Mesendoderm (in vitro differentiated cells): ENCODE data around the gene PTPN21.

ENCODE experiments used
- DNase-seq: peaks from one replicate; pipeline ENCODE4 v3.0.0; 2013
- H2AK5ac ChIP-seq: 2 replicates; pipeline ENCODE4 v1.6.1; 2013; ENCODE audit warnings: low read length, inconsistent platforms
- H2BK120ac ChIP-seq: 2 replicates; pipeline ENCODE4 v1.6.1; 2013; ENCODE audit warnings: low read depth, mild to moderate bottlenecking, low read length, moderate library complexity, mixed read lengths
- H2BK15ac ChIP-seq: replicated peaks from 2 replicates; pipeline ENCODE4 v1.6.1; 2013; ENCODE audit warnings: low read depth, mild to moderate bottlenecking, moderate library complexity
- H2BK5ac ChIP-seq: 2 replicates; pipeline ENCODE4 v1.6.1; 2013; ENCODE audit warnings: low read length, inconsistent platforms
- H3K18ac ChIP-seq: 2 replicates; pipeline ENCODE4 v1.6.1; 2013; ENCODE audit warnings: mild to moderate bottlenecking, low read length, mixed read lengths
- H3K23ac ChIP-seq: one replicate; pipeline ENCODE4 v1.6.1; 2013; ENCODE audit warnings: low read length
- H3K27ac ChIP-seq: 2 replicates; pipeline ENCODE4 v1.5.1; 2013; ENCODE audit warnings: low read depth, mild to moderate bottlenecking, inconsistent platforms, low read length, moderate library complexity
- H3K27me3 ChIP-seq: 2 replicates; pipeline ENCODE4 v1.6.1; 2013; ENCODE audit warnings: low read length, control low read depth, mild to moderate bottlenecking, inconsistent platforms; ENCODE audit not compliant: insufficient read depth, poor library complexity
- H3K36me3 ChIP-seq: 2 replicates; pipeline ENCODE4 v1.6.1; 2013; ENCODE audit warnings: low read length, inconsistent platforms; ENCODE audit not compliant: control insufficient read depth, insufficient read depth
- H3K4ac ChIP-seq: one replicate; pipeline ENCODE4 v1.6.1; 2013; ENCODE audit warnings: low read depth, mild to moderate bottlenecking, low read length, moderate library complexity
- H3K4me1 ChIP-seq: 2 replicates; pipeline ENCODE4 v1.6.1; 2013; ENCODE audit warnings: low read depth, low read length, inconsistent platforms; ENCODE audit not compliant: control insufficient read depth
- H3K4me2 ChIP-seq: 2 replicates; pipeline ENCODE4 v1.6.1; 2013; ENCODE audit warnings: low read length
- H3K4me3 ChIP-seq: 2 replicates; pipeline ENCODE4 v1.5.1; 2013; ENCODE audit warnings: mild to moderate bottlenecking, low read length
- H3K56ac ChIP-seq: one replicate; pipeline ENCODE4 v1.6.1; 2013; ENCODE audit warnings: low read length
- H3K79me1 ChIP-seq: 2 replicates; pipeline ENCODE4 v1.6.1; 2013; ENCODE audit warnings: low read length, inconsistent platforms
- H3K79me2 ChIP-seq: 2 replicates; pipeline ENCODE4 v1.6.1; 2013; ENCODE audit warnings: mild to moderate bottlenecking, low read length; ENCODE audit not compliant: control insufficient read depth, insufficient read depth
- H3K9ac ChIP-seq: 2 replicates; pipeline ENCODE4 v1.6.1; 2013; ENCODE audit warnings: low read length, inconsistent platforms
- H4K5ac ChIP-seq: one replicate; pipeline ENCODE4 v1.6.1; 2013; ENCODE audit warnings: low read length
- H4K8ac ChIP-seq: one replicate; pipeline ENCODE4 v1.6.1; 2013; ENCODE audit warnings: low read depth, mild to moderate bottlenecking, control low read depth, low read length, moderate library complexity
- WGBS: extraction: QIAGEN DNeasy Blood & Tissue Kit; methylation state at CpG from one replicate; pipeline ENCODE4 v1.1.7; 2013; ENCODE audit warnings: low lambda C conversion rate, missing lambda C conversion rate; ENCODE audit not compliant: insufficient coverage; ENCODE audit errors: extremely low coverage; 5-methylcytosine and 5-hydroxymethylcytosine counted together

The PTPN21 gene

GRCh38 chr14:88576222-88576621 lies 21.4 kb upstream of the PTPN21 start:
- Histone ChIP-seq H4K8ac (no peak overlapping the region), H3K23ac (no peak overlapping the region), H3K56ac (no peak overlapping the region), H3K36me3 (peaks cover 8% of the 10 kb centered on the region), H2BK5ac (no peak overlapping the region), H3K4me2 (no peak overlapping the region), H3K18ac (no peak overlapping the region), H3K4me3 (no peak overlapping the region), H2BK15ac (no peak overlapping the region), H3K9ac (no peak overlapping the region), H3K4me1 (no peaks in the 10 kb centered on the region), H2BK120ac (no peak overlapping the region), H3K27ac (no peak overlapping the region), H3K4ac (no peak overlapping the region), H3K79me2 (no peaks in the 10 kb centered on the region), H3K79me1 (peaks cover 2% of the 10 kb centered on the region), H2AK5ac (no peak overlapping the region), H3K27me3 (no peaks in the 10 kb centered on the region), H4K5ac (no peak overlapping the region)
- no peak for DNase-seq
- 100% methylated on average over 1 of the region's 5 CpGs for WGBS

GRCh38 chr14:88572117-88572516 lies 17.3 kb upstream of the PTPN21 start:
- no peak for DNase-seq
- Histone ChIP-seq H4K8ac (no peak overlapping the region), H2BK120ac (no peak overlapping the region), H3K27me3 (no peaks in the 10 kb centered on the region), H3K4me1 (no peaks in the 10 kb centered on the region), H2BK15ac (no peak overlapping the region), H3K56ac (no peak overlapping the region), H3K79me2 (no peaks in the 10 kb centered on the region), H2BK5ac (no peak overlapping the region), H4K5ac (no peak overlapping the region), H3K23ac (no peak overlapping the region), H2AK5ac (no peak overlapping the region), H3K4me3 (no peak overlapping the region), H3K4ac (no peak overlapping the region), H3K18ac (no peak overlapping the region), H3K36me3 (peaks cover 18% of the 10 kb centered on the region), H3K9ac (no peak overlapping the region), H3K4me2 (no peak overlapping the region), H3K79me1 (peaks cover 6% of the 10 kb centered on the region), H3K27ac (no peak overlapping the region)
- WGBS: 100% methylated on average over 1 of the region's 4 CpGs

GRCh38 chr14:88568196-88568595 lies 13.4 kb upstream of the PTPN21 start:
- Histone ChIP-seq H3K27ac (no peak overlapping the region), H4K5ac (no peak overlapping the region), H3K79me1 (peaks cover 6% of the 10 kb centered on the region), H2BK120ac (no peak overlapping the region), H3K4me3 (no peak overlapping the region), H2BK15ac (no peak overlapping the region), H2BK5ac (no peak overlapping the region), H2AK5ac (no peak overlapping the region), H3K79me2 (peaks cover 16% of the 10 kb centered on the region), H3K9ac (no peak overlapping the region), H3K56ac (no peak overlapping the region), H3K4me1 (peaks cover 2% of the 10 kb centered on the region), H3K27me3 (no peaks in the 10 kb centered on the region), H3K18ac (no peak overlapping the region), H3K4ac (no peak overlapping the region), H3K36me3 (peaks cover 17% of the 10 kb centered on the region), H4K8ac (no peak overlapping the region), H3K23ac (no peak overlapping the region), H3K4me2 (no peak overlapping the region)
- WGBS: no CpG with 5 or more reads among the region's 3 CpGs
- no peak for DNase-seq

- H3K4me3 ChIP-seq: no peak overlapping the region
- H3K27me3 ChIP-seq: no peaks in the 10 kb centered on the region
- peaks cover 12% of the 10 kb centered on the region for H3K36me3 ChIP-seq
- no peak overlapping the region for H3K4me2 ChIP-seq
- no peak overlapping the region for H3K56ac ChIP-seq
- no peak overlapping the region for H2BK15ac ChIP-seq
- H4K8ac ChIP-seq: no peak overlapping the region
- no peak overlapping the region for H3K18ac ChIP-seq
- no peak overlapping the region for H3K9ac ChIP-seq
- no CpG with 5 or more reads among the region's 5 CpGs for WGBS
- H2AK5ac ChIP-seq: no peak overlapping the region
- H2BK120ac ChIP-seq: no peak overlapping the region
- no peak overlapping the region for H3K4ac ChIP-seq
- no peak overlapping the region for H3K27ac ChIP-seq
- peaks cover 16% of the 10 kb centered on the region for H3K79me2 ChIP-seq
- DNase-seq: no peak
- H3K79me1 ChIP-seq: peaks cover 4% of the 10 kb centered on the region
- peaks cover 5% of the 10 kb centered on the region for H3K4me1 ChIP-seq
- no peak overlapping the region for H4K5ac ChIP-seq
- H2BK5ac ChIP-seq: no peak overlapping the region
- no peak overlapping the region for H3K23ac ChIP-seq
Observed at GRCh38 chr14:88565427-88565826, 10.6 kb upstream of the PTPN21 start.

- peak; percentile 11 for DNase-seq
- no peak overlapping the region for H3K27ac ChIP-seq
- peak overlapping the region; percentile 39 for H3K4me2 ChIP-seq
- H2BK15ac ChIP-seq: no peak overlapping the region
- H3K4me3 ChIP-seq: peak overlapping the region; percentile 98
- peak overlapping the region; percentile 98 for H3K9ac ChIP-seq
- peak overlapping the region; percentile 99 for H3K56ac ChIP-seq
- H3K79me1 ChIP-seq: peaks cover 2% of the 10 kb centered on the region
- no peak overlapping the region for H3K23ac ChIP-seq
- H3K4me1 ChIP-seq: peaks cover 5% of the 10 kb centered on the region
- H3K27me3 ChIP-seq: no peaks in the 10 kb centered on the region
- peaks cover 7% of the 10 kb centered on the region for H3K36me3 ChIP-seq
- H3K79me2 ChIP-seq: peaks cover 16% of the 10 kb centered on the region
- no peak overlapping the region for H3K4ac ChIP-seq
- H4K5ac ChIP-seq: no peak overlapping the region
- H3K18ac ChIP-seq: no peak overlapping the region
- WGBS: no CpG with 5 or more reads among the region's 7 CpGs
- H2BK120ac ChIP-seq: no peak overlapping the region
- no peak overlapping the region for H2AK5ac ChIP-seq
- H4K8ac ChIP-seq: no peak overlapping the region
- H2BK5ac ChIP-seq: no peak overlapping the region
Observed at GRCh38 chr14:88563845-88564244, 9.0 kb upstream of the PTPN21 start.
